GF-D8 (cell line): Measurements from ENCODE around the gene FZD1.

ENCODE experiments used
- DNase-seq: peaks from one replicate; lab custom pipeline; 2025; lab: John Stamatoyannopoulos, UW

FZD1 gene

DNA sequence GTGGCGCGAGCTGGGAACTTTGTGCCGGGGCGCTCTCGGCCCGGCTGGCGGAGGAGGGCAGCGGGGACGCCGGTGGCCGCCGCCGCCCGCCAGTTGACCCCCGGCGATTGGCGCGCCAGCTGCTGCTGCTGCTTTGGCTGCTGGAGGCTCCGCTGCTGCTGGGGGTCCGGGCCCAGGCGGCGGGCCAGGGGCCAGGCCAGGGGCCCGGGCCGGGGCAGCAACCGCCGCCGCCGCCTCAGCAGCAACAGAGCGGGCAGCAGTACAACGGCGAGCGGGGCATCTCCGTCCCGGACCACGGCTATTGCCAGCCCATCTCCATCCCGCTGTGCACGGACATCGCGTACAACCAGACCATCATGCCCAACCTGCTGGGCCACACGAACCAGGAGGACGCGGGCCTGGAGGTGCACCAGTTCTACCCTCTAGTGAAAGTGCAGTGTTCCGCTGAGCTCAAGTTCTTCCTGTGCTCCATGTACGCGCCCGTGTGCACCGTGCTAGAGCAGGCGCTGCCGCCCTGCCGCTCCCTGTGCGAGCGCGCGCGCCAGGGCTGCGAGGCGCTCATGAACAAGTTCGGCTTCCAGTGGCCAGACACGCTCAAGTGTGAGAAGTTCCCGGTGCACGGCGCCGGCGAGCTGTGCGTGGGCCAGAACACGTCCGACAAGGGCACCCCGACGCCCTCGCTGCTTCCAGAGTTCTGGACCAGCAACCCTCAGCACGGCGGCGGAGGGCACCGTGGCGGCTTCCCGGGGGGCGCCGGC, 870 bp downstream of the FZD1 start:
- no peak for DNase-seq

DNA sequence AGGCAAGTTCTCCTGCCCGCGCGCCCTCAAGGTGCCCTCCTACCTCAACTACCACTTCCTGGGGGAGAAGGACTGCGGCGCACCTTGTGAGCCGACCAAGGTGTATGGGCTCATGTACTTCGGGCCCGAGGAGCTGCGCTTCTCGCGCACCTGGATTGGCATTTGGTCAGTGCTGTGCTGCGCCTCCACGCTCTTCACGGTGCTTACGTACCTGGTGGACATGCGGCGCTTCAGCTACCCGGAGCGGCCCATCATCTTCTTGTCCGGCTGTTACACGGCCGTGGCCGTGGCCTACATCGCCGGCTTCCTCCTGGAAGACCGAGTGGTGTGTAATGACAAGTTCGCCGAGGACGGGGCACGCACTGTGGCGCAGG, 1.4 kb downstream of the FZD1 start:
- no peak for DNase-seq

DNA sequence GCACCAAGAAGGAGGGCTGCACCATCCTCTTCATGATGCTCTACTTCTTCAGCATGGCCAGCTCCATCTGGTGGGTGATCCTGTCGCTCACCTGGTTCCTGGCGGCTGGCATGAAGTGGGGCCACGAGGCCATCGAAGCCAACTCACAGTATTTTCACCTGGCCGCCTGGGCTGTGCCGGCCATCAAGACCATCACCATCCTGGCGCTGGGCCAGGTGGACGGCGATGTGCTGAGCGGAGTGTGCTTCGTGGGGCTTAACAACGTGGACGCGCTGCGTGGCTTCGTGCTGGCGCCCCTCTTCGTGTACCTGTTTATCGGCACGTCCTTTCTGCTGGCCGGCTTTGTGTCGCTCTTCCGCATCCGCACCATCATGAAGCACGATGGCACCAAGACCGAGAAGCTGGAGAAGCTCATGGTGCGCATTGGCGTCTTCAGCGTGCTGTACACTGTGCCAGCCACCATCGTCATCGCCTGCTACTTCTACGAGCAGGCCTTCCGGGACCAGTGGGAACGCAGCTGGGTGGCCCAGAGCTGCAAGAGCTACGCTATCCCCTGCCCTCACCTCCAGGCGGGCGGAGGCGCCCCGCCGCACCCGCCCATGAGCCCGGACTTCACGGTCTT, 1.9 kb downstream of the FZD1 start:
- DNase-seq: no peak

DNA sequence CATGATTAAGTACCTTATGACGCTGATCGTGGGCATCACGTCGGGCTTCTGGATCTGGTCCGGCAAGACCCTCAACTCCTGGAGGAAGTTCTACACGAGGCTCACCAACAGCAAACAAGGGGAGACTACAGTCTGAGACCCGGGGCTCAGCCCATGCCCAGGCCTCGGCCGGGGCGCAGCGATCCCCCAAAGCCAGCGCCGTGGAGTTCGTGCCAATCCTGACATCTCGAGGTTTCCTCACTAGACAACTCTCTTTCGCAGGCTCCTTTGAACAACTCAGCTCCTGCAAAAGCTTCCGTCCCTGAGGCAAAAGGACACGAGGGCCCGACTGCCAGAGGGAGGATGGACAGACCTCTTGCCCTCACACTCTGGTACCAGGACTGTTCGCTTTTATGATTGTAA, 2.5 kb downstream of the FZD1 start:
- DNase-seq: no peak

DNA sequence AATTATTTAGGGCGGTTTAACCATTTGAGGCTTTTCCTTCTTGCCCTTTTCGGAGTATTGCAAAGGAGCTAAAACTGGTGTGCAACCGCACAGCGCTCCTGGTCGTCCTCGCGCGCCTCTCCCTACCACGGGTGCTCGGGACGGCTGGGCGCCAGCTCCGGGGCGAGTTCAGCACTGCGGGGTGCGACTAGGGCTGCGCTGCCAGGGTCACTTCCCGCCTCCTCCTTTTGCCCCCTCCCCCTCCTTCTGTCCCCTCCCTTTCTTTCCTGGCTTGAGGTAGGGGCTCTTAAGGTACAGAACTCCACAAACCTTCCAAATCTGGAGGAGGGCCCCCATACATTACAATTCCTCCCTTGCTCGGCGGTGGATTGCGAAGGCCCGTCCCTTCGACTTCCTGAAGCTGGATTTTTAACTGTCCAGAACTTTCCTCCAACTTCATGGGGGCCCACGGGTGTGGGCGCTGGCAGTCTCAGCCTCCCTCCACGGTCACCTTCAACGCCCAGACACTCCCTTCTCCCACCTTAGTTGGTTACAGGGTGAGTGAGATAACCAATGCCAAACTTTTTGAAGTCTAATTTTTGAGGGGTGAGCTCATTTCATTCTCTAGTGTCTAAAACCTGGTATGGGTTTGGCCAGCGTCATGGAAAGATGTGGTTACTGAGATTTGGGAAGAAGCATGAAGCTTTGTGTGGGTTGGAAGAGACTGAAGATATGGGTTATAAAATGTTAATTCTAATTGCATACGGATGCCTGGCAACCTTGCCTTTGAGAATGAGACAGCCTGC, 3.1 kb downstream of the FZD1 start:
- no peak for DNase-seq

DNA sequence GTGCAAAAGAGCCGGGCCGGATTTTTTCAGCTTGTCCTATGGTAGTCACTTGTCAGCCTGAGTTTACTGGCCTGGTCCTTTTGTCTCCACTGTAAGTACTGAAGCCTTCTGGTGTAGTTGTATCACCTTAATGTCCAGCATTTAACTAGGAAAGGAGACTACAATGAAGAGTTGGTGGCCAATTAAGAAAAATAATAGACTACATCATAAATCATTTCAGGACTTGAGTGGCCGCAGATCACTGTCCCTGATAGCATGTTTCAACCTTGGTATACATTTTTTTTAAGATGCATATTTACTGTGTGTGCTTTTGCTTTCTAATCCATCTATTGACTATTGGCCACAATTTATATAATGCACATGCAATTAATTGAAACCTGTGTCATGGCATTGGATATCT, 6.1 kb downstream of the FZD1 start:
- DNase-seq: no peak

DNA sequence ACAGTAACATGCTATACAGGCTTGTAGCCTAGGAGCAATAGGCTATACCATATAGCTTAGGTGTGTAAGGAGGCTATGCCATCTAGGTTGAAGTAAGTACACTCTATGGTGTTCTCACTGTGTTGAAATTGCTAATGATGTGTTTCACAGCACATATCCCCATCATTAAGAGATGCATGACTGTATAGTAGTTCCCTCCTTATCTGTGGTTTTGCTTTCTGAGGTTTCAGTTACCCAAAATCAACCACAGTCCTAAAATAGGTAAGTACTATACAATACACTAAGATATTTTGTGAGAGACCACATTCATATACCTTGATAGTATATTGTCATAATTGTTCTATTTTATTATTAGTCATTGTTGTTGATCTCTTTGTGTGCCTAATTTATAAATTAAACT, 12.7 kb downstream of the FZD1 start:
- DNase-seq: no peak

DNA sequence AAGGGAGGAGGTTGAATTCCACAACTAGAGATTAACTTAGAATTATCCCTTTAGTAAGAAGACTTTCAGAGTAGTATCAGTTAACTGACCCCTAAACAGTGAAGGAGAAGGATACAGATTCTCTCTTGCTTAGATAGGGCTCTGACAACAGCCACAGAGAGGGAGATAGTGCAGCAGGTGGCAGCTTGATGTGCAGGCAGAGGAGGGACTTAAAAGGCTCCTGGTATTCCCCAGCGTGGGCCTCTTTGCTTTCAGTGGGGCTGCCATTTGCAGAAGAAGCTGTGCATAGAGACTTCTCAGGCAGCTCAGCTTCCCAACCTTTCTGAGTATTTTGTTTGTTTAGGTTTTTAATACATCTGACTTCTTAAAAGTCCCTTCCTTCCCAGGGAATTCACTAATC, 16.0 kb downstream of the FZD1 start:
- no peak for DNase-seq

DNA sequence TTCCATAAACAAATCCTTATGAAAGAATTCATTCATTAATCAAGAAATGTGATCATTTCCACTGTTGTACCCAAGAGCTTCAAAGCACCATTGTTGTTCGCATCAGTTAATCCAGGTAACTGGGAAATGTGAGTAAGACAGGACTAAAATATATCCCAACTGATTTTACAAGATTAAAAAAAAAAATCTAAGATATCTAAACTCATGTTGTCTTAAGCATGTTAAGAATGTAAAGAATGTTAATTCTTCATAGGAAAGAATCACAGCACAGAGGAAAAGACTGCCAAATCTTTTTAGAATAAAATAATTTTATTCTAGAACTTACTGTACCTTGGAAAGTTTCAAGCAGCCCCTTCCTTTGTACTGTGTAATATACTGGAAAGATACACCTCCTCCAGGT, 16.4 kb downstream of the FZD1 start:
- no peak for DNase-seq

DNA sequence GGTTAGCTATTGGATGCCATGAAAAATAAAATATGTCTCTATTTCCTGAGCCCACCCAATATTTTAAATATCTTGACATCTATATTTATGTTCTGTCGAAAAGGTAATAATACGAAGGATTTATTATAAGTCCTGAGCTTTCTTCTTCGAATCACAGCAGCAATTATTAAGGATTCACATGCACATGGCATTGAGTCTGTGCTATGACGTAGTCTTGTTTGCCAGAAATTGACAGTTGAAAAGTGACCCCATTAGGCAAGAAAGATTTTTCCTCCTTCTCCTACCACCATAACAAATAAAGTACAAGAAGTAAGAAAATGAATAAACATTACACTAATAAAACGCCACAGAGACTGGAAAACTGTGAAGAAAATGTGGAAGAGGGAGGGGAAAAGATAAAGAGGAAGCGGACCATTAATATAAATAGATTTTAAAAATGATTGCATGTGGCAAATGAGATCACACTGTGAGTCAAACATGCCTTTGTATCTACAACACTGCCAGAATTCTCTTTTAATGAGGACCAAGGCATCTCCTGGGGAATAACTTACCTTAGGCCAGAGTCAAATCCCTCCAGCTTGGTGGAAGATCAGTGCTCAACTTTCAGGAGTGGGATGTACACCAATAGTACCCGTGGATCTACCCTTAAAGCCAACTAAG, 21.6 kb downstream of the FZD1 start:
- DNase-seq: no peak

DNA sequence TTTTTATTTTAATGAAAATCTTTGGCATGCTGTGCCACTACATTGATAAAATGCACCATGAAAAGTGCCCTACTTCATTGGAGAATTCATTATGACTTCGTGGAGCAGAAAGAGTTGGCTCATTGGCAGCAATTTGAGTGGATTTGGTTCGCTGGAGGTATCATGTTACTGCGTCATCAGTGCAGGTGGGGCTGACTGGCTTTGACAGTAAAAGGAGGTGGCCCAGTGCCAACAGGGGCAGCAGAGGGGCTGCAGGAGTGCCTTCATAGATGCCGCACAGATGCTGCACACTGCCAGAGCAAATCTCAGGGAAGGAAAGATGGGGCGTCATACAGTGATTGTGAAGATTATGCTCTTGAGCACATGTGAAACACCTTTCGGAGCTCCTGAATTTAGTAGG, 22.2 kb downstream of the FZD1 start:
- no peak for DNase-seq

DNA sequence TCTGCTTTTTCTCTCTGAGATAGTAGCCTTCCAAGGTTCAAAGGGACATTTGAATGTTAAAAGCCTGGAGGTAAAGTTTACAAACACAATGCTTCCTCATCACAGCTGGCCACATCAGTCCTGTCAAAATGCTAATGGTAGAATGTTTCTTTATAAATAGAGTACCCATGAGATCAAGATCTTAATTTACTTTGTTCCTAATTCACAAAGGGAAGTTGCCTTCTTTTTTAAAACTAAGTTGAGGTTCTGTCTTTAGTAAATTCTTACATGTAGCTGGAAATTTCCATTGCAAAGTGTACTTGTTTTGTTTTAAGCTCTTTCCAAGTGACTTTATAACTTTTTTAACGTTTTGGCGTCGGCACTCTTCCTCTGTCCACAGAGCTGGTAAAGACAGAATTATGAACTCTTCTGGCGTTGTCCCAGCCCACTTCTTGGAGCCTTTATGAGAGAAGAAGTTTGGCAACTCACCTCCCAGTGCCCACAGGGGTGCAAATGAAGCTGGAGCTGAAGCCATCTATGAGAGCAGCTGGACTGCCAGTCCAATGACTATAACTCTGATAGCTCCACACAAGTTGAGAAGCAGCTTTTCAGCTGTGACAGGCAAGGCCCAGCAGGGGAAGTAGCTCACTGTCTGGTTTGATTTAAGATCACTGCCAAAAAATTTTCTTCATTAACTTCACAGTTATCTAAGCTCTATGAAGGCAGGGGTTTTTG, 23.3 kb downstream of the FZD1 start:
- DNase-seq: no peak

DNA sequence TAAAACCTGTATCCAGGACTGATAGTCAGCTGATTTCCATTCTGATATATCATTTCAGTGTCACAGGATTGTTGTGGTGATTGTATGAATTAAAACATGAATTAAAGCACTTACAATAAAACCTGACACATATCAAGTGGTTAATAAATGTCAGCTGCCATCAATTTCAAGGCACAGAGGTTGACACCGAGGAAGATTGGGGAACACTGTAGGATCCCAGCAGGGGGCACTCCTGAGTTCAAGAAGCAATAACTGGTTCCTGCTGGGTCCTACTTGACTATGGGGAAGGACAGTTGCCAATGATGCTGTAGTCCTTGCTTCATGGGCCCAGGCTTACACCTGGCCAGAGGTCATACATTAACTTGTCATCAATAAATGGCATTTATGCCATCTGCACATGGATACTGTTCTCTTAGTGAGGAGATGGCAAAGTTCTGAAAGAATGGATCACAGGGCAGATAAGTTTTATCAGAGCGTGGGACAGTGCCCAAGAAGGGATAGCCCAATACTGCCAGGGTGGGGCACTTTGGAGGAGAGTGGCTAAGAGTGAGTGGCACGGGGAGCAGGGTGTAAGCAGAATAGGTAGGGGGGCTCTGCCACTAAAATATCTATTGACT, 24.1 kb downstream of the FZD1 start:
- DNase-seq: no peak

DNA sequence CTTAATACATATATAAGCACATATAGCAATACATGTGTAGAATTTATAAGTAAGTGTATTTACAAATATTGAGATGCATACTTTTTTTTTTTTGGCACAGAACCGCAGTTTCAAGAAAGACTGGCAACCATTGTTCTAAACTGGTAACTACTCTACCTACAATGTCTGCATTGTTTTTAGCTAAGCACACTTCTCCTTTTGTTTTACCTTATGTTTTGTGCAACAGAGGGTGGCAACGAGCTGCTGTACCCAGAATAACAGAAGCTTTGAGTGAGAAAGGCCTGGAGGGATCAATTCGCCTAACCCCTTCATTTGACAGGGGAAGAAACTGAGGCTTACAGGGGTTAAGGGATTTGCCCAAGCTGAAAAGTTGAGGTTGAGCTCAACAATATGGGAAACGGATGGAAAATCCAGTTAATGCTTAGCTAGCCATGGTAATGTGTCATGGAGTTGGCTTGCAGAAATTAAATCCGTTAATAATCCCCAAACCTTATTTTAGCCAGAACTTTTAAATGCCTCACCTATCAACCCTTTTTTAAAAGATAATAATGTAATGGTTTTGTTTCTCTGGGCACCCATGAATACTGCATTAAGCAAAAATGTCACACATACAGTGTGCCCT, 25.5 kb downstream of the FZD1 start:
- DNase-seq: no peak

DNA sequence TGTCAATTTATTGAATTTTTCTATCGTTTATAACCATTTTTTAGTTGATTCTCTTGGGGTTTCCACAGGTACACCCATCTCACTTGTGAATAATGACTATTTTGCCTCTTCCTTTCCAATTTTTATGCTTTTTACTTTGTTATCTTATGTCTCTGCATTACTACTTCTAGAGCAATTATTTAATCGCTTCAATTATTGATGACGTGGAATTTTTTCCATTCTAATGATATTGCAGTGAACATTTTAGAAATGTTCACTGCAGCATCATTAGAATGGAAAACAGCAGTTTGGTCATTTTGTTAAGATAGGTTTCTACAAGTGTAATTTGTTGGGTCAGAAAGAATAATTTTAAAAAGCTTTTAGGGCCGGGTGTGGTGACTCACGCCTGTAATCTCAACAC, 27.1 kb downstream of the FZD1 start:
- no peak for DNase-seq

DNA sequence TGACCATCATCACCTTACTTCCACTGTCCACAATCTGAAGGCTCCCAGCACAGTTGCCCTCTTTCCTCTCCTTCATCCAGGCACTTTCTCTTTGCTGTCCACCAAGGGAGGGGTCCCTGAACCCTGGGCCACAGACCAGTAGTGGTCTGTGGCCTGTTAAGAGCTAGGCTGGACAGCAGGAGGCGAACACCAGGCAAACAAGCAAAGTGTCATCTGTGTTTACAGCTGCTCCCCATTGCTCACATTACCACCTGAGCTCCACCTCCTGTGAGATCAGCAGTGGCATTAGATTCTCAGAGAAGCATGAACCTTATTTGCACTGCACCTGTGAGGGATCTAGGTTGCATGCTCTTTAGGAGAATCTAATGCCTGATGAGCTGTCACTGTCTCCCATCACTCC, 27.7 kb downstream of the FZD1 start:
- no peak for DNase-seq

DNA sequence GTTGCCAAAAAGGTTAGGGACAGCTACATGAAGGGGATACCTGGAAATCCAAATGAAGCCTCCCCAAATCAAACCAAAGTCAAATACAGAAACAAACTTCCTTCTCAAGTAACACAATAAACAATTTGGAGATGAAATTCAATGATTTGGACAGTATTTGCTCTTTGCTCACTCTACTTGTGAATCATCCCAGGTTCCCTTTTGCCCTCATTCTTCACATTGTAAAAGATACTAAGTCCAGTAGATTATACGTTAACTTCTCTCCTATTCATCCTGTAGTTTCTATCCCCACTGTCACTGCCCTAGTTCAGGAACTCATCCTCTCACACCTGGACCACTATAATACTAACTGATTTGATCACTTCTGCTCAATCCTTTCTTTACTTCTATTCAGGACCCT, 28.3 kb downstream of the FZD1 start:
- no peak for DNase-seq

DNA sequence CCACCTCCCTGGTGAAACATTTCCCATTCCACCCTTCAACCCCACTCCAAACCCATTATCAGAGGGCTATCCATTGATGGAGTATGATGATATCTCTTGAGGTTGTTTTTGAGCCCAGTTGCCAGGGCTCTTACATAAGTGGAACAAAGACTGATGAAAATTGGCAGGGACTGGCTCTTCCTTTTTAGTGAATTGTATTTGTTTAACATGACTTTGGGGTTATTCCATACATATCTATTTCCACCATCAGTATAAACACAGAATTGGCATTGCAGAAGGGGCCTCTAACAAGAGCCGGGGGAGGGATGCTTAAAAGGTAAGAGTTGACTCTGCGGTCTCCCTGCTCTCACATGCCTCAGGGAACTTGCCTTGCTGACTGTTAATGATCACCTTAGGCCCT, 28.9 kb downstream of the FZD1 start:
- no peak for DNase-seq

DNA sequence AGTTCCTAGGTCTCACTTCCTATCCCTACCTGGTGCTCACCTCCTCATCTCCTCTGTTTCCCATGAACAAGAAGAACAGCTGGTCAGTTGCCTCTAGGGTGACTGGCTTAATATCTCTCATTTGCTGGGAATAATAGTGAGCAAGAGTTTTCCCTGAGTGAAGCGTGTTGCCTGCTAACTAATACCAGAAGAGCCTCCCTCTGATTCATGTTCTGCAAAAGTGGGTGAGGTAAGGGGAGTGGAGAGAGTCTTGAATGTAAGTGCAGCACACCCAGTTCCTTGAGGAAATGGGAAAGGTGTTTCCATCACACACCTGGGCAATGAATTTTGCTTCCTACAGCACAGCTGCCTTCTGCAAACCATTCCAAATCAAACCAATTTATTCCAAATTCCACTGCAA, 29.6 kb downstream of the FZD1 start:
- no peak for DNase-seq

DNA sequence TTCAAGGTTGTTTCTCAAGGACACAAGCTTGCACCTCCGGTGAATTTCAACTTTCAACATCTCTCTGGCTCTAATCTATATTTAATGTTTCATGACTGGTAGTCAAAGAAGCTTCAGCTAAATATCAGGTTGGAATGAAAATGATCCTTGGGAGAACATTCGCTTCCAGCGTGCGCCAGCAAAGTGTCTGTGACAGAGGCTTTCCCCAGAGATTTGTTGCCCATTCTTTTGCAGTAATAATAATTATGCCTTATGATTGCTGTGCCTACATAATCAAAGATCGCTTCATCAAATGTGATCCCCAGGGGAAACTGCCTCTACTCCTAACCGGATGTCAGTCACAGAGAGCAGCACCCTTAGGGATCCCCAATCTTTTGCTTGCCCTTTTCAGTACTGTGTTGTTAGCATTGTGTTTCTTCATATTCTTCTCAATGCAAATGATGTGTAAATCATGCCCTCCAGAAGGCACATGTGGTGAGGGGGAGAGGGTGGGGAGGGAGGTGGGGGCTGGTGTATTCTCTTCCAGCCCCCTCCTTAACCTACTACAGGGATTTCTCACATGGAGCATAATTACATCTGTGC, 30.5 kb downstream of the FZD1 start:
- DNase-seq: no peak

DNA sequence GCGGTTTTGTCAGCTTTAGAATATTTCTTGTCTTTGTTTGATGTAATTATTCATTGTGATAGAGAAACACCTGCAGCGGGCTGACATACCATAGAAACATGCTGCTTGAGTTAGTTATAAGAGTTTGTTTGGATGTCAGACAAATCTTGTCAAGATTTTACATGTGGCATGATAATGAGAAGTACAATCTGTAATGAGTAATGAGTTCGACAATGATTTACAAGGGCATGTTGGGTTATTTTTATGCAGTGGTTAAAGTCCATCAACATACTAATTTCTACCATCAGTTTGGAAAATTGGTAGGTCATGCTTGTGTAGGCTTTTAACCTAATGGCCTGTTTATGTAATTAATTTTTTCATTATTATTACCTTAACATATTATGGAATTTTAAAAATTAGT, 31.3 kb downstream of the FZD1 start:
- DNase-seq: no peak
